ENCODE results near the gene DSN1.

GRCh38 chr20:36745234-36745926 lies 28.2 kb downstream of the DSN1 start:
- TF ChIP-seq EZH2phosphoT487 (IDR thresholded peaks at IDR 0.05; ENCODE audit: borderline replicate concordance, low read length) (no peak), CTCF (IDR thresholded peaks at IDR 0.05; ENCODE audit: low read depth, low read length, poor library complexity, severe bottlenecking) (peak; percentile 59)

Data from DOHH2 (cell line).